ENCODE results near the gene TRIM27.
"Not testable (repeated sequence)": the region's sequence is repeated elsewhere in the genome, so short reads cannot be mapped to it uniquely, and the experiment has no call there.

Gene TRIM27

GRCh38 chr6:28940858-28941683 lies 17.3 kb upstream of the TRIM27 start:
- DNase-seq (ENCODE audit: low read depth): peak; percentile 89
- TF ChIP-seq CTCF (conservative IDR thresholded peaks at IDR 0.05; ENCODE audit: control insufficient read depth, insufficient read depth, low read depth, low read length): no peak
- peak overlapping the region; percentile 86 for H3K4me3 ChIP-seq (ENCODE audit: control insufficient read depth, low read depth, low read length)

GRCh38 chr6:28940294-28940857 lies 16.6 kb upstream of the TRIM27 start:
- peak overlapping the region; percentile 86 for H3K4me3 ChIP-seq (ENCODE audit: control insufficient read depth, low read depth, low read length)
- TF ChIP-seq CTCF (conservative IDR thresholded peaks at IDR 0.05; ENCODE audit: control insufficient read depth, insufficient read depth, low read depth, low read length): no peak
- DNase-seq (ENCODE audit: low read depth): peak; percentile 49

- no peak for TF ChIP-seq CTCF (conservative IDR thresholded peaks at IDR 0.05; ENCODE audit: control insufficient read depth, insufficient read depth, low read depth, low read length)
- no peak for DNase-seq (ENCODE audit: low read depth)
- no peak overlapping the region for H3K4me3 ChIP-seq (ENCODE audit: control insufficient read depth, low read depth, low read length)
Measured at GRCh38 chr6:28933069-28933468, 9.3 kb upstream of the TRIM27 start.

GRCh38 chr6:28929887-28930620 lies 6.3 kb upstream of the TRIM27 start:
- peak; percentile 30 for DNase-seq (ENCODE audit: low read depth)
- TF ChIP-seq CTCF (conservative IDR thresholded peaks at IDR 0.05; ENCODE audit: control insufficient read depth, insufficient read depth, low read depth, low read length): no peak
- H3K4me3 ChIP-seq (ENCODE audit: control insufficient read depth, low read depth, low read length): no peak overlapping the region

GRCh38 chr6:28929339-28929738 lies 5.6 kb upstream of the TRIM27 start:
- not testable (repeated sequence) for DNase-seq (ENCODE audit: low read depth); H3K4me3 ChIP-seq (ENCODE audit: control insufficient read depth, low read depth, low read length)

- no peak overlapping the region for H3K4me3 ChIP-seq (ENCODE audit: control insufficient read depth, low read depth, low read length)
- DNase-seq (ENCODE audit: low read depth): no peak
- TF ChIP-seq CTCF (conservative IDR thresholded peaks at IDR 0.05; ENCODE audit: control insufficient read depth, insufficient read depth, low read depth, low read length): no peak
Measured at GRCh38 chr6:28927846-28928245, 4.1 kb upstream of the TRIM27 start.

GRCh38 chr6:28922821-28923317 lies 916 bp downstream of the TRIM27 start:
- no peak for TF ChIP-seq CTCF (conservative IDR thresholded peaks at IDR 0.05; ENCODE audit: control insufficient read depth, insufficient read depth, low read depth, low read length)
- peak overlapping the region; percentile 93 for H3K4me3 ChIP-seq (ENCODE audit: control insufficient read depth, low read depth, low read length)
- peak; percentile 35 for DNase-seq (ENCODE audit: low read depth)
